ENCODE data around the gene ADIPOR2.
"Not testable (repeated sequence)": the region's sequence is repeated elsewhere in the genome, so short reads cannot be mapped to it uniquely, and the experiment has no call there.

DNA sequence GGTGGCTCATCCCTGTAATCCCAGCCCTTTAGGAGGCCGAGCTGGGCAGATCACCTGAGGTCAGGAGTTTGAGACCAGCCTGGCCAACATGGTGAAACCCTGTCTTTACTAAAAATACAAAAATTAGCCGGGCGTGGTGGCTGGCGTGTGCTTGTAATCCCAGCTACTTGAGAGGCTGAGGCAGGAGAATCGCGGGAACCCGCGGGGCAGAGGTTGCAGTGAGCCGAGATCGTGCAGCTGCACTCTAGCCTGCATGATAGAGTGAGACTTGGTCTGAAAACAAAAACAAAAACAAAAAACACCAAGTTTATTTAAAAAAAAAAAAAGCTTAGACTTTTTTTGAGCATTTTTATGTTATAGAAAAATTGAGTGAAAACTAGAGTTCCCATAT, 40.8 kb downstream of the ADIPOR2 start:
- not testable (repeated sequence) for TF ChIP-seq EP300, POLR2AphosphoS5, POLR2A (IDR thresholded peaks at IDR 0.05)
- TF ChIP-seq, protein P1, sequence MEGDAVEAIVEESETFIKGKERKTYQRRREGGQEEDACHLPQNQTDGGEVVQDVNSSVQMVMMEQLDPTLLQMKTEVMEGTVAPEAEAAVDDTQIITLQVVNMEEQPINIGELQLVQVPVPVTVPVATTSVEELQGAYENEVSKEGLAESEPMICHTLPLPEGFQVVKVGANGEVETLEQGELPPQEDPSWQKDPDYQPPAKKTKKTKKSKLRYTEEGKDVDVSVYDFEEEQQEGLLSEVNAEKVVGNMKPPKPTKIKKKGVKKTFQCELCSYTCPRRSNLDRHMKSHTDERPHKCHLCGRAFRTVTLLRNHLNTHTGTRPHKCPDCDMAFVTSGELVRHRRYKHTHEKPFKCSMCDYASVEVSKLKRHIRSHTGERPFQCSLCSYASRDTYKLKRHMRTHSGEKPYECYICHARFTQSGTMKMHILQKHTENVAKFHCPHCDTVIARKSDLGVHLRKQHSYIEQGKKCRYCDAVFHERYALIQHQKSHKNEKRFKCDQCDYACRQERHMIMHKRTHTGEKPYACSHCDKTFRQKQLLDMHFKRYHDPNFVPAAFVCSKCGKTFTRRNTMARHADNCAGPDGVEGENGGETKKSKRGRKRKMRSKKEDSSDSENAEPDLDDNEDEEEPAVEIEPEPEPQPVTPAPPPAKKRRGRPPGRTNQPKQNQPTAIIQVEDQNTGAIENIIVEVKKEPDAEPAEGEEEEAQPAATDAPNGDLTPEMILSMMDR (IDR thresholded peaks at IDR 0.05) = not testable (repeated sequence)

Data from stomach (tissue), 4 donors.